ENCODE measurements around the gene ZFYVE21.

DNA sequence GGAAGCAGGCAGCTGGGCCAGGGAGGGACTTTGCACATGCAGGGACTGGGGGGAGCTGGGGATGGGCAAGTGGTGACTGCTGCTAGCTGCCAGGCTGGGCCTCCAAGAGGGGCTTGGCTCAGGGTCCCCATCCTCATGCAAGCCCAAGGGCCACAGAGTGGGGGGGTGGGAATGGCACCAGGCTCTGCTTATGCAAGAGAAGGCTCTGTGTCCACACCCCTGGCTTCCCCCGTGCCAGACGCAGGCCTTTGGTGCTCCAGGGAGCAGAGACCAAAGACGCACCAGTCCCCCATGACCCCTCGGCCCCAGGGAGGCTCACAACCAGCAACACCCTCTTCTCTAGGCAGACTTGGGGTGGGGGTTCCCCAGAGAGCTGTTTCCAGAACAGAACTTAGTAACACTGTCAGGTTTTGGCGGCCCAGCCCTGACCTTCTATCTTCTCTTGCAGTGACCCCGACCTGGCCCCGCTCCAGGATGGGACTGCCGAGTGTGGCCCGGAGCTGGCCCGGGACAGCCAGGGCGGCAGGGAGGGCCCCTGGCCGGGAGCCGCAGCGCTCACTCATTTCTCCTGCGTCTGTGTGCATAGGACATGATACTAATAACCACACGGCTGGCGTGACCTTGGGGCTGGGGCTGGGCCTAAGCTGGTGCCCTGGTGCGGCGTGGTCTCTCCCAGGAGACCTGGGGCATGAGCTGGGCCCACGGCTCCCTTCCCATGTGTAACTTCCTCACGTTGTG, 14.7 kb upstream of the ZFYVE21 start:
- no peak for TF ChIP-seq CTCF (IDR thresholded peaks at IDR 0.05; ENCODE audit: insufficient read depth, low read length)
- TF ChIP-seq SPI1 (IDR thresholded peaks at IDR 0.05; ENCODE audit: borderline replicate concordance, low read depth), result no peak

Measured in HL-60 (cell line).